GM12891 (cell line): Measurements from ENCODE around the gene SKA1.

ENCODE experiments used
- PAX5 ChIP-seq: IDR thresholded peaks from 2 replicates; pipeline ENCODE4 v1.6.1; 2011; ENCODE audit warnings: low read length, moderate library complexity, mild to moderate bottlenecking; ENCODE audit not compliant: insufficient read depth, severe bottlenecking
- POLR2A ChIP-seq: IDR thresholded peaks from 2 replicates; pipeline ENCODE4 v1.6.1; 2011; ENCODE audit warnings: low read depth, low read length, control low read depth
- POLR2AphosphoS5 ChIP-seq: IDR thresholded peaks from 2 replicates; pipeline ENCODE4 v1.6.1; 2011; ENCODE audit warnings: low read depth, low read length, control low read depth
- POU2F2 ChIP-seq: IDR thresholded peaks from 2 replicates; pipeline ENCODE4 v1.6.1; 2011; ENCODE audit warnings: low read depth, mild to moderate bottlenecking, control low read depth, low read length, moderate library complexity
- SPI1 ChIP-seq: IDR thresholded peaks from 2 replicates; pipeline ENCODE4 v1.6.1; 2011; ENCODE audit warnings: low read depth, low read length, control low read depth
- TAF1 ChIP-seq: IDR thresholded peaks from 2 replicates; pipeline ENCODE4 v1.6.1; 2011; ENCODE audit warnings: low read depth, low read length, control low read depth

DNA sequence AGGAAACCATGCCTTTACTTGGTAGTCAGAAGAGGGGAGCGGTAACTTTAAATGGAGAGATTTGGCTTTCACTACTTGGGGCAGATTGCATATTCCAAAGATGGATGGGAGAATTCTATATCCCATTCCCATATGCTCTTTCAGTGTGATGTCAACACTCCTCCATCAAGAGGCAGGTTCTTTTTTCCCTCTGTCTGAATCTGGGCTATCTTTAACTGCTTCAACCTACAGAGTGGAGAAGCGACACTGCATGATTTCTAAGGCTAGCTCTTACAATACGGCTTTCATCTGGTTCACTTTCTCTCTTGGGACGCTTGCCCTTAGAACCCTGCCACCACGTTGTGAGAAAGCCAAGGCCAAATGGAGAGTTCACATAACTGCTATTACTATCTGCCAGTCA lies 34.4 kb downstream of the SKA1 start:
- TF ChIP-seq POLR2A (no peak), POLR2AphosphoS5 (no peak), TAF1 (no peak), PAX5 (no peak), POU2F2 (no peak), SPI1 (no peak)
